ENCODE measurements around the gene LIPC. TPM values are rescaled to one million over a fixed set of nuclear protein-coding genes. Genes with fewer than 3 reads are reported as not detected.

LIPC gene
- total RNA-seq, 6 experiments from 2014 or later, result 31.1 to 213 (median 86.1) TPM

DNA sequence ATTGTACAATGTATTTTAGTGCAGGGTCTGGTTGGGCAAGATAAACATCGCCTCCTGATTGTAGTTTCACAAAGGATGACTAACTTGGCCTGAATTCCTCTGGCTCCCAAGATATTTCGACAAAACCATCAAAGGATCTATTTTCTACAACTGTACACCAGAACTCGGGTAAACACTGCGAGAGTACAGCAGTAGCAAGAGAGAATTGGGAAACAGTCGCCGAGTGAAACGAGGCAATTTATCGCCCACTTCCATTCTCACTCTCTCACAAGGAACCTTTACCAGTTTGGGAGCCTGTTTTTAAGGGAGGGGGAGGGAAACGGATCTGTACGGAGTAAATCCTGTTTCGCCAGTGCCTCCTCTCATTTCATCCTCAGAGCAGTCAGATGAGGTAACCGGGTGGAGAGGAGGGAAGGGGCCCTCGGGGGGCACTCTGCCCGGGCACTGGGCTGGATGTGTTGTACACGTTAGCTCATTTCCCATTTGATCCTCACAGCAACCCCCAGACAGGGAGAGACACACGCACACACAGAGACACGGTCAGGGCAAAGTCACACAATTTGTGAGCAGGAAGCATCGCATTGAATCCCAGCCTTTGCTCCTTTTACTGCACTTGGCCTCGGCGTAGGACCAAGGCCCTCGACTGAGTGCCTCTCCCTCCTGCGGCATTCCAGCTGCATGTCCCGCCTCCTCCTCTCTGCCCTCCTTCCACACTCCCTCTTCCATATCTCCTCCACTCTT lies 120.1 kb downstream of the LIPC start:
- H3K27ac ChIP-seq, result peak overlapping the region in 1 of 3 donors; percentile 8
- peaks cover 0 to 7% (median 0%) of the 10 kb centered on the region in 4 donors for H3K36me3 ChIP-seq
- peak in 1 of 3 donors; percentile 46 for DNase-seq
- intact Hi-C loops (cut with DNase I), result no loop called here
- H3K27me3 ChIP-seq, result no peaks in the 10 kb centered on the region
- H3K9me3 ChIP-seq, result no peaks in the 10 kb centered on the region
- TF ChIP-seq POLR2A (IDR thresholded peaks at IDR 0.05), result no peak
- no peak overlapping the region for H3K4me3 ChIP-seq
- 60% methylated on average over 14 of the region's 23 CpGs for WGBS (ENCODE audit: insufficient coverage, low coverage, low lambda C conversion rate, missing lambda C conversion rate)
- peaks cover 0 to 5% (median 3%) of the 10 kb centered on the region in 4 donors for H3K4me1 ChIP-seq
- no peak for ATAC-seq

DNA sequence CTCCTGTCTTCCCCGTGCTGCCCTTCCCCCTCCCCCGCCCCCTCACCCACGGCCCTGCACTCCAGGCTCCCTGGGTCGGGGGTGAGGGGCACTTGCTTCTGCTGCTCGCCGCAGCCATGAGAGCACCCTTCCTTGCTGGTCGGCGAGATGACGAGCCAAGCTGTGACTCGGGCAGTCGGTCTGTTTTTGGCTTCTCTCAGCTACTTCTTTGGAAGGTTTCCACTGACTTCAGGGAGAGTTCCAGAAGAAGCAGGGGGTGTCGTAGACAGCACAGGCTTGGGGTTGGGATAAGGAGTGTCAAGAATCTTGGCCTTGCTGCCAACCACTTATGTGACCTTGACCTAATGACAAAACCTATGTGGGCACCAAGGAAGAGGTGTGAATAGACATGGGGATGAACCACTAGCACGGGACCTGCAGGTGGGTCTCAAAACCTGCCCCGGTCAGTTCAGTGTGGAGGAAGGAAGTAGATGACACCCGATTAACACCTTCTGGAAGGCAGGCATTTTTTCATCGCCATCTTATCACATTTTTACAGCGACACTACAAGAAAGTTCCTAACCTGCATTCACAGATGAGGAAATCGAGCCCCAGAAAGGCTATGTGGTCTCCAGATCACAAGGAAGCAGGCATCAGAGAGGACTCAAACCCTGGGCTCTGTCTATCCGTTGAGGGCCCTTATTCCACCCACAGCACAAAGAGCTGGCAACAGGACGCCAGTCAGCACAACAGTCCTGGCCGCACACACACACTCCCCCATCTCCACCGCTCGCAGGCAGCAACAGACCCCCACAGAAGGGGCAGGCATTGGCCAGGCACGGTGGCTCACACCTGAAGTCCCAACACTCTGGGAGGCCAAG lies 120.9 kb downstream of the LIPC start:
- 76% methylated on average over 20 of the region's 24 CpGs for WGBS (ENCODE audit: insufficient coverage, low coverage, low lambda C conversion rate, missing lambda C conversion rate)
- peak in 1 of 3 donors; percentile 37 for DNase-seq
- peak overlapping the region in 1 of 3 donors; percentile 8 for H3K27ac ChIP-seq
- no peaks in the 10 kb centered on the region for H3K27me3 ChIP-seq
- H3K4me3 ChIP-seq, result no peak overlapping the region
- no peak for ATAC-seq
- no peaks in the 10 kb centered on the region for H3K4me1 ChIP-seq
- no peaks in the 10 kb centered on the region for H3K9me3 ChIP-seq
- intact Hi-C loops (cut with DNase I), result no loop called here
- TF ChIP-seq POLR2A (IDR thresholded peaks at IDR 0.05), result no peak
- TF ChIP-seq, protein P1, sequence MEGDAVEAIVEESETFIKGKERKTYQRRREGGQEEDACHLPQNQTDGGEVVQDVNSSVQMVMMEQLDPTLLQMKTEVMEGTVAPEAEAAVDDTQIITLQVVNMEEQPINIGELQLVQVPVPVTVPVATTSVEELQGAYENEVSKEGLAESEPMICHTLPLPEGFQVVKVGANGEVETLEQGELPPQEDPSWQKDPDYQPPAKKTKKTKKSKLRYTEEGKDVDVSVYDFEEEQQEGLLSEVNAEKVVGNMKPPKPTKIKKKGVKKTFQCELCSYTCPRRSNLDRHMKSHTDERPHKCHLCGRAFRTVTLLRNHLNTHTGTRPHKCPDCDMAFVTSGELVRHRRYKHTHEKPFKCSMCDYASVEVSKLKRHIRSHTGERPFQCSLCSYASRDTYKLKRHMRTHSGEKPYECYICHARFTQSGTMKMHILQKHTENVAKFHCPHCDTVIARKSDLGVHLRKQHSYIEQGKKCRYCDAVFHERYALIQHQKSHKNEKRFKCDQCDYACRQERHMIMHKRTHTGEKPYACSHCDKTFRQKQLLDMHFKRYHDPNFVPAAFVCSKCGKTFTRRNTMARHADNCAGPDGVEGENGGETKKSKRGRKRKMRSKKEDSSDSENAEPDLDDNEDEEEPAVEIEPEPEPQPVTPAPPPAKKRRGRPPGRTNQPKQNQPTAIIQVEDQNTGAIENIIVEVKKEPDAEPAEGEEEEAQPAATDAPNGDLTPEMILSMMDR (IDR thresholded peaks at IDR 0.05), result no peak
- H3K36me3 ChIP-seq, result peaks cover 0 to 7% (median 0%) of the 10 kb centered on the region in 4 donors

- TF ChIP-seq, protein P1 (IDR thresholded peaks at IDR 0.05), result no peak
- TF ChIP-seq POLR2A (IDR thresholded peaks at IDR 0.05), result no peak
- intact Hi-C loops (cut with DNase I), result no loop called here
- H3K36me3 ChIP-seq, result peaks cover 0 to 7% (median 0%) of the 10 kb centered on the region in 4 donors
- DNase-seq (peak in 1 of 3 donors; percentile 12), ATAC-seq (no peak)
- H3K27me3 ChIP-seq, result no peaks in the 10 kb centered on the region
- H3K27ac ChIP-seq, result no peak overlapping the region
- no peak overlapping the region for H3K4me3 ChIP-seq
- WGBS (ENCODE audit: insufficient coverage, low coverage, low lambda C conversion rate, missing lambda C conversion rate), result 89% methylated on average over 8 of the region's 10 CpGs
- H3K9me3 ChIP-seq, result no peaks in the 10 kb centered on the region
- H3K4me1 ChIP-seq, result peaks cover 0 to 3% (median 0%) of the 10 kb centered on the region in 4 donors
Observed at GRCh38 chr15:58553365-58553918, 121.7 kb downstream of the LIPC start.

GRCh38 chr15:58554758-58555157 lies 123.0 kb downstream of the LIPC start:
- TF ChIP-seq POLR2A (IDR thresholded peaks at IDR 0.05), result no peak
- TF ChIP-seq, protein P1 (IDR thresholded peaks at IDR 0.05), result no peak
- WGBS (ENCODE audit: insufficient coverage, low coverage, low lambda C conversion rate, missing lambda C conversion rate), result 58% methylated on average over 2 of the region's 5 CpGs
- ATAC-seq, result no peak
- H3K27me3 ChIP-seq, result no peaks in the 10 kb centered on the region
- no peak for DNase-seq
- H3K4me3 ChIP-seq, result no peak overlapping the region
- no peak overlapping the region for H3K27ac ChIP-seq
- peaks cover 0 to 5% (median 0%) of the 10 kb centered on the region in 4 donors for H3K4me1 ChIP-seq
- no peaks in the 10 kb centered on the region for H3K9me3 ChIP-seq
- H3K36me3 ChIP-seq, result peaks cover 0 to 7% (median 0%) of the 10 kb centered on the region in 4 donors
- intact Hi-C loops (cut with DNase I), result no loop called here
